KOPT-K1 (cell line): ENCODE results near the gene GPC1.

ENCODE experiments used
- H3K27ac ChIP-seq: fragments of 200-600 bp; sonication (generic); 2 replicates; pipeline ENCODE4 v1.5.1; 2016; ENCODE audit warnings: antibody characterized with exemption, mild to moderate bottlenecking, low read depth, low read length; ENCODE audit not compliant: poor library complexity, severe bottlenecking
- H3K36me3 ChIP-seq: fragments of 200-600 bp; sonication (generic); 2 replicates; pipeline ENCODE4 v1.5.1; 2017; ENCODE audit warnings: antibody characterized with exemption, mild to moderate bottlenecking, low read length, moderate library complexity; ENCODE audit not compliant: insufficient read depth
- H3K9me3 ChIP-seq: fragments of 200-600 bp; sonication (generic); 2 replicates; pipeline ENCODE4 v1.5.1; 2017; ENCODE audit warnings: antibody characterized with exemption, low read length, mild to moderate bottlenecking; ENCODE audit not compliant: insufficient read depth, poor library complexity, severe bottlenecking

GPC1 gene

DNA sequence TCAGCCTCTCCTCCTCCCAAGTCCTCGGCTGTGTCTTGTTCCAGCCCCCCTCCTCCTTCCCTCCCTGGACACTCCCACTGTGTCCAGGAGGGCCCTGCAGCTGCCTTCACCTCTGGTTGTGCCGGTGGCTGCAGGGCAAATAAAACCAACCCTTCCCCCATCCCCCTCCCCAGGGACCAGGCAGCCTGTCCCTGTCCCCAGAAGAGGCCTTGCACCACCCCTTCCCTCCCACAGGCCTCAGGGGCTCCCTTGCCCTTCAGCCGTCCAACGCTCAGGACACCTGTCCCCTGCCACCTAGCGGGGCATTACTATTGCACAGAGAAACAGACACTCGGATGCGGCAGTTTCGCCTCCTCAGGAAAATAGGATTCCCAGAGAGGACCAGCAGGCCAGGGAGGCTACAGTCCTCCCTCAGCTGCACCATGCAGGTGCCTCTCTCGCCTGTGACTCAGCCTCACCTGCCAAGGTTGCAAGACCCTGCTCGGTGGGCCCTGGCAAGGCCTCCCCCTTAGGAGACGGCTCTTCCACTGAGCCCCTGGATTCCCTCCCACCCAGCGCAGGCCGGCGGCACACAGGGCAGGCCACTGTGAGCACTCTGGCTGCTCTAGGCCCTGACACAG, 5.5 kb upstream of the GPC1 start:
- H3K9me3 ChIP-seq = peaks cover 18% of the 10 kb centered on the region
- no peak overlapping the region for H3K27ac ChIP-seq
- H3K36me3 ChIP-seq = no peaks in the 10 kb centered on the region

DNA sequence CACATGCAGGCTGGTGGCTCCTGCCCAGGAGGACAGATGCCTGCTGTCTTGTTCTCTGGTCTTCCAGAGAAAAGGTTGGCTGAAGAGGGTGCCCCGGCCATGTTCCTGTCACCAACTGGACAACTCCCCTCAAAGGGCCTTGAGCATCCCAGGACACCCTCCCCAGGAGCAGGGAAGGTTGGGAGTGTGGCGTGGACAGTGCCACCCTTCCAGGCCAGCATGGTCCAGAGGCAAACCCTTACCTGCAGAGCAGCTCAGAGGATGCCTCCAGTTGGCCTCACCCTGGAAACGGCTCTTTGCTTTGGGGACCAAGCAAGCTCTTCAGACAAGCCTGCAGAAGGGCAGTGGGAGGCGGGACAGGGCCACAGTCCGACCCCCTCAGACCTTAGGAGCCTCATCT, 4.9 kb upstream of the GPC1 start:
- Histone ChIP-seq H3K27ac (no peak overlapping the region), H3K9me3 (peaks cover 12% of the 10 kb centered on the region), H3K36me3 (no peaks in the 10 kb centered on the region)

DNA sequence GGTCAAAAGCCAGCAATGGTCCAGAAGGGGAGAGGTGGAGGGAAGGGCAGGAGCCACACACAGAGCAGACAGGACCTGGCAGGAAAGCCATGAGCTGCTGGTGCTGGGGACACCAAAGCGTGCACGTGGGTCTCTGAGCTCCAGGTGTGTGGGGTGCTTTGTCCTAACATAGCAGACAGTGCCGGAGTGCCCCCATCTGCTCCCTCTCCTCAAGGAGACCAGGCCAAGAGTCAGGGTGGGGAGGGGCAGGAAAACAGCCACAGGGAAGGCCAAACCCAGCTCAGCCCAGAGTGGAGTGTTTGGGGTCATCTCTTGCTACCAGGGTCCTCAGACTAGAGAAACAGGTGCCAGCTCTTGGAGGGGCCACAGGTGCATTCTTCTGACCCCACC, 4.2 kb upstream of the GPC1 start:
- Histone ChIP-seq H3K9me3 (peaks cover 6% of the 10 kb centered on the region), H3K27ac (no peak overlapping the region)

DNA sequence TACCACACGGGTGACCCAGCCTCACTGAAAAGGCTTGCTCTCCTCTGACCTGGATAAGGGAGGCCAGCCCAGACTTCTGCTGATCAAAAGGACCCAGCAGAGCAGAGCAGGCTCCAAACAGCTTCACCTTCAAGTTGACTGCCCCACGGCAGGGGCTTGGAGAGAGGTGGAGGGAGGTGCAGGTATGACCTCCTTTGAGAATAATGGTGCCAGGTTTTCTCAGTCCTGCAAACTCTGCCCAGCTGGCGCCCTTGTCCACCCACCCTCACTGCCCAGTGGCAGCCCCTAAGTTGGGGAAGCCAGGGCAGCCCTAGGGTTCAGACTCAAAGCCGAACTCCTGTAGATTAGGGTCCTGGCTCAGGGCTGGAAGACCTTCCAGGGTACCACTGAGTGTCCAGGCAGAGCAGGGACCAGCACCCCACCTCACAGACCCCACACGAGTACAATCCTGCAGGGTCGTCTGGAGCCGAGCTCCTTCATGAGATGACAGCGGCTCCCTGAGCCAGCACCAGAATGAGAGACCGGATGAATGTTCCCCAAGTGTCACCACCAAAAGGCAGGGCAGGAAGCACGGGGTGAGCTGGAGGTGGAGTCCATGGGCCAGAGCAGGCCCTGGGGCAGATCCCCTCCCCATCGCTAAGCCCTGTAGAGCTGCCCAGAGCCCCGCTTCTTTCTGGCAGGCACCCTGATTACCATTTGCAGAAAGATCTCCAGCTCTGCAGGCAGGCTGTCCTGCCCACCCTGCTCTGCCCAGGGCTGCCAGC, 3.6 kb upstream of the GPC1 start:
- H3K27ac ChIP-seq = no peak overlapping the region
- no peaks in the 10 kb centered on the region for H3K9me3 ChIP-seq
- H3K36me3 ChIP-seq = no peaks in the 10 kb centered on the region

More for the DNA sequence above, 4.2 kb upstream of the GPC1 start:
- no peaks in the 10 kb centered on the region for H3K36me3 ChIP-seq

DNA sequence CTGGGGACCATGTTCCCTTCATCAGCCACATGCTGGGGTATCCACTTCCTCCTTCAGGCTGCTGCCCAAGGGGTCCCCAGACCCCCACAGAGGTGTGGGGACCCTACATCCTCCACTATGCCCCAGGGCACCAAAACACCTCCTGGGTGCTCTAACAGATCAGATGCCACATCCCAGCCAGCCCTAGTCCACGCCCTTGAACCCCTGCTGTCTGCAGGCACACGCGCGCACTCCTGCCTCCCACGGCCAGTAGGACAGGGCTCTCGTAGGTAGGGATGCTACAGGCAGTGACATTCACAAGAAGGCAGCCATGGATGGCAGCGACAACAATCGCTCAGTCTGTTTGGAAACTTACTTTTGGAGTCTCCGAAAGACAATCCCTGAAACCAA, 3.0 kb upstream of the GPC1 start:
- no peak overlapping the region for H3K27ac ChIP-seq
- no peaks in the 10 kb centered on the region for H3K9me3 ChIP-seq

DNA sequence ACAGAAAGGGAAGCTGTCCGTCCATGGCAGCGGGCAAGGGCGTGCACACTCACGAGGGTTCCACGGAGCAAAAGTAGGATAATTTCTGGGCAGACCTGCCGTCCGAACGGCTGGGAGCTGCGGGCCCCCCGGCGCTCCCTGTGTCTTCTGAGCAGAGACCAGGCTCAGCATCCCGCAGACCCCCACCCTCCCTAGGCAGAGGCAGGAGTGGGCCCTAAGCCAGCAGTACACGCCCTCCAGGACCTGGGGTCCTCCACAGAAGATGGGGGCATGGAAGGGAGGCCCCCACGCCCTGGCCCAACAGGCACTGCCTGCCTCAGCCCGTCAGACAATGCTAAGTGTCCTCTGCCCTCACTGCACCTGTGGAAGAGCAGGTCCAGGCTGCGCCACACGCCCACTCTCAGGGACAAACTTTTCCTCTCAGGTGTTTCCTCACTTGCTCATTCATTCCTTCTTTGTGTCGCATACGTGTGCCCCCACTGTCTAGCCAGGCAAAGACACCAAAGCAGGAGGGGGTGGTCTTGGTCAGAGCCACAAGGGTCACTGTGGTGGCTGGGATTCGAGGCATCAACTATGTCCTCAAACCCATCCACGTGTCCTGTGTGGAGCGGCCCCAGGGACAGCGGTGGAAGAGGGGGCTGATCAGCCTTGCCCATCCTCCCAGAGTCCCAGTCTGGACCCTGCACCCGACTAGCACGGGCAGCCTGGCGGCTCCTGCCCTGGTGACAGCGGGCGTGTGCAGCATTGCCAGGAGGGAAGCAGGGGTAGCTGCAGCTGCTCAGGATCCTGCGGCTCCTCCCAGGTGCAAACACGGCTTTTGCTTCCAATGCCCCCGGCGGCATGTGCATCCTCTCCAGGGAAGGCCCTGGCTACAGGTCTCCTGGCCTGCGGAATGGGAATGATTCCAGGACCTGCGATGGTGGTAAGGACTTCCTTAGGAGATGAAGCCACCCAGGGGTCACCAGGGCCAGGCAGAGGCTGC, 2.4 kb upstream of the GPC1 start:
- no peaks in the 10 kb centered on the region for H3K36me3 ChIP-seq
- H3K9me3 ChIP-seq = no peaks in the 10 kb centered on the region

More for the DNA sequence above, 3.0 kb upstream of the GPC1 start:
- no peaks in the 10 kb centered on the region for H3K36me3 ChIP-seq

DNA sequence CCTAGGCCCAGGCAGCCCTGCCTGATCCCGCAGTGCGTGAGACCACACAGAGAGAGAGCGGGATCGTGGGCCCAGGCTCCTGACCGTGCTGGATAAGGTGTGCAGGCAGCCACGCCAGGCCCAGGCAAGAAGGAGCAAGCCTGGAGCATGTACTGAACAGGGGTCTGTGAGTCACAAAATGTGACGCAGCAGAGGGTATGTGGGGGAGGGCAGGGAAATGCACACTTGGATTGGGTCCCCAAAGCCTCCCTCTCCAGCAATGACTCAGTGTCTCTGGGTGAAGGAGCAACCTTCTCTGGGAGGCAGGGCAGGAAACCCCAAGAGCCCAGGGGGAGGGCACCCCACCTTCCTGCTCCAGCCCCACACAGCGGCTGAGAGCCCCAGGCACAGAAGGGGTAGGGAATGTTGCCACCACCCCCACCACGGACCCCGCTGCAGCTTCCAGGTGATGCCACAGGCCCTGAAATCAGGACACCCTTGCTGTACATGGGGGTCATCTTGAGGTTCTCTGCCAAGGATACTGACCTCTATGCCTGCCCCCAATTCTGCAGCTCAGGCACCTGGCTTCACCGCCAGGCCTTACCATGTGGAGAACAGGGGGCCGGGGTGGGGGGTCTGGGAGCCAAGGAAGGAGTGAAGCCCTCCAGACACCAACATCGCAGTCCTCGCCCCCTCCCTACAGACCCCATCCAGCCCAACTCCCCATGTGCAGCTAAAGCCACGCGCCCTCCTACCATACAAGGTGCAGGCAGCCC, 1.3 kb upstream of the GPC1 start:
- no peaks in the 10 kb centered on the region for H3K9me3 ChIP-seq
- no peak overlapping the region for H3K27ac ChIP-seq
- no peaks in the 10 kb centered on the region for H3K36me3 ChIP-seq

More for the DNA sequence above, 2.4 kb upstream of the GPC1 start:
- no peak overlapping the region for H3K27ac ChIP-seq

DNA sequence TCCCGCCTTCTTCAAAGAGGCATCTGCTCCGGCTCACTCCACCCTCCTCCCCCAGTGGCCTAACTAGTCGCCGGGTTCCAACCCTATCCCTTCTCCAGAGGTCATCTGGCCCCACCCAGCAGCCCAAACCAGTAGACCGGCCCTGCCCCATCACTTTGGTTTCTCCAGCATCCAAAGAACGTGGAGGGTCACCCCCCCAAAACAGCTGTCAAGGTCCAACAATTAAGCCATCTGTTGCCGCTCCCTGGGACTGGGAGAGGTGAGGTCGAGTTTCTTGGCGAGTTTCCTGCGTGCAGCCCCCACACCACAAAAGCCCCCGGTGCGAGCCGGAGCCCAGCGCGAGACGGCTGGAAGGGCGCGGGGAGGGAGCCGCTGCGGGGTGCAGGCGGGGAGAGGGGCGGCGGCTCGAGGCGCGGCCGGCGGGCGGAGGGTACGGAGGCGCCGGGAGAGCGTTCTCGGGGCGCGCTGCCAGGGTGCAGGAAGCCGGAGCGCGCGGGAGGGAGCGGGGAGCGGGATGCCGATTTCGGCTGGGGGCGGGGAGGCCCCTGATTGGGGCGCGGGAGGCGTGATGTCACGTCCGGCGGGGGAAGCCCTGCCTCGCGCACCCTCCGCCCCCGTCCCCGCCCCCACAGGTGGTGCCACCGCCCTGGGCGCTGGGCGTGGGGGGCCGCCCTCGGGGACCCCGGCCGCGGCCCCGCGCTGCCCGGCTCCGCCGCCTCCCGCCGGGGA, 571 bp upstream of the GPC1 start:
- no peaks in the 10 kb centered on the region for H3K36me3 ChIP-seq
- H3K9me3 ChIP-seq = no peaks in the 10 kb centered on the region
- no peak overlapping the region for H3K27ac ChIP-seq

DNA sequence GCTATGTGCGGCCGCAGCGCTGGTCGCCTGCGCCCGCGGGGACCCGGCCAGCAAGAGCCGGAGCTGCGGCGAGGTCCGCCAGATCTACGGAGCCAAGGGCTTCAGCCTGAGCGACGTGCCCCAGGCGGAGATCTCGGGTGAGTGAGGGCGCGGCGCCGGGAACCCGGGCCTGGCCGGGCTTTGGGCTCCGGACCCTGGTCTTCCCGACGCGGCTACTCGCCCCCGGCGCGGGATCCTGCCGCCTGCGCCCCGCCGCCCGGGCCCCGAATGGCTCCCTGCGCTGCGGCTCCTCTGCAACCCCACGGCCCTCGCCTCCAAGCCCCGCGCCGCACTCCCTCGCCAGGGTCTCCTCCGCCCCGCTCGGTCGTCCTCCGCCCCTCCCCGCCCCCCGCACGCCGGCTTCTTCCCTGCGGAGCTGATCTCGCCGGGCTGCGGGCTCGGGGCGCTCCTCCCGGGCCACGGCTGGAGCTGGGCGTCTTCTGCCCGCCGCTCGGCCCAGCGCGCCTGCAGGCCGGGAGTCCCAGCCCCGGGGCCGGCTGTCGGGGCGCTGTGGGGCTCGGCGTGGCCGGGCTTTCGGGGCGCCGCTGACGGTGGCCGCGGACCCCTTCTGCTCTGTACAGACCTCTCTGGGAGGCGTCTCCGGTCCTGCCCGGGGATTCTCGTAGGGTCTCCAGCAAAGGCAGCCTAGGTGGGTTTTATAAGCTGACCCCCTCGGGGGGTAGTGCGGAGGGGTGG, 652 bp downstream of the GPC1 start:
- Histone ChIP-seq H3K27ac (no peak overlapping the region), H3K36me3 (no peaks in the 10 kb centered on the region), H3K9me3 (no peaks in the 10 kb centered on the region)

DNA sequence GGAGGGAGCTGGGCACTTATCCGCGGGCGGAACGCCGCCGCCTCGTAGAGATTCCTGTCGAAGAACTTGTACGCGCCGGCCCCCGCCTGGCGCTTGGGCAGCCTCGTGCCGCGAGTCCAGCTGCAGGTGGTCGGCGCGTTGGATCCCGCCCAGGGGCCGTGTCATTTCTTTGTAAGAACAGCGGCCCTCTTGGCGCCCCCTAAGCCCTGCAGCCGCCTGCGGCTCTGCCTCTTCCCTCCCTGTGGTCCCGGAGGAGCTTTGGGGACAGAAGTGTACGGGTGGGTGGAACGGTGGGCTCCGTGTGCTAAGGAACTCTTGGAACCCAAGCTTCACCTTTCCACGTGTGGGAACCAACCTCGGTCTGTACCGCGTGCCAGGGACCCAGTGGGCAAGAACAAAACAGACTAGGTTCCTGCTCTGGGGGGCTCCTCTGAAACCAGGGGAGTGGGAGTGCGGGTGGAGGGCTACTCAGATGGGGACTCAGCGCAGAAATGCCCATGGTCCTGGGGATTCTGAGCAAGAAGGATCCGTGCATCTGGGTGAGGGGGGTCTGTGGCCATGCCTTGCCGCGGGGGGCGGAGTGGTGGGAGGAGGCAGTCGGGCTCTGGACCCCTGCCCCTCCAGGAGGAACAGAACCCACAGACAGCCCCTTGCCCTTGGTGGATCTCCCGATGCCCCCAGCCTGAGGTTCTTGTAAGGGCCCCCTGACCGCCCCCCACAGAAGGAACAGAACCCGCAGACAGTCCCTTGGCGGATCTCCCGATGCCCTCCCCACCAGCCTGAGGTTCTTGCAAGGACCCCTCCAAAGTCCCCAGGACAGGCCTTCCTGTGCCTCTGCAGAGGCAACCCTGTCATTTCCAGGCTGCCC, 1.5 kb downstream of the GPC1 start:
- no peaks in the 10 kb centered on the region for H3K9me3 ChIP-seq
- H3K36me3 ChIP-seq = no peaks in the 10 kb centered on the region
- no peak overlapping the region for H3K27ac ChIP-seq

DNA sequence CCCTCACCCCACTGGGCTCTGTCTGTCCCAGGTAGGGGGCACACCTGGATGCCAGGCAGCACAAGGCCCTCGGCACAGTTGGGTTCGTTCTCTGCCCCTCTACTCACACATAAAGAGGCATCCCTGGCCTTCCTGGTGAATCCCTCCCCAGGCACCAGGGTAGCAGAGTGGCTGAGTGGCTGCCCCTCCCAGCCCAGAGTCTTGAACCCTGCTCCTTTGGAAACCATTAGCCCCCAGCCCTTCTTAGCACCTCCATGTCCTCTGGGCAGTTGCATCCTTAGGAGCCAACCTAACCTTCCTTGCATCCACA, 2.0 kb downstream of the GPC1 start:
- Histone ChIP-seq H3K36me3 (no peaks in the 10 kb centered on the region), H3K9me3 (no peaks in the 10 kb centered on the region), H3K27ac (no peak overlapping the region)

DNA sequence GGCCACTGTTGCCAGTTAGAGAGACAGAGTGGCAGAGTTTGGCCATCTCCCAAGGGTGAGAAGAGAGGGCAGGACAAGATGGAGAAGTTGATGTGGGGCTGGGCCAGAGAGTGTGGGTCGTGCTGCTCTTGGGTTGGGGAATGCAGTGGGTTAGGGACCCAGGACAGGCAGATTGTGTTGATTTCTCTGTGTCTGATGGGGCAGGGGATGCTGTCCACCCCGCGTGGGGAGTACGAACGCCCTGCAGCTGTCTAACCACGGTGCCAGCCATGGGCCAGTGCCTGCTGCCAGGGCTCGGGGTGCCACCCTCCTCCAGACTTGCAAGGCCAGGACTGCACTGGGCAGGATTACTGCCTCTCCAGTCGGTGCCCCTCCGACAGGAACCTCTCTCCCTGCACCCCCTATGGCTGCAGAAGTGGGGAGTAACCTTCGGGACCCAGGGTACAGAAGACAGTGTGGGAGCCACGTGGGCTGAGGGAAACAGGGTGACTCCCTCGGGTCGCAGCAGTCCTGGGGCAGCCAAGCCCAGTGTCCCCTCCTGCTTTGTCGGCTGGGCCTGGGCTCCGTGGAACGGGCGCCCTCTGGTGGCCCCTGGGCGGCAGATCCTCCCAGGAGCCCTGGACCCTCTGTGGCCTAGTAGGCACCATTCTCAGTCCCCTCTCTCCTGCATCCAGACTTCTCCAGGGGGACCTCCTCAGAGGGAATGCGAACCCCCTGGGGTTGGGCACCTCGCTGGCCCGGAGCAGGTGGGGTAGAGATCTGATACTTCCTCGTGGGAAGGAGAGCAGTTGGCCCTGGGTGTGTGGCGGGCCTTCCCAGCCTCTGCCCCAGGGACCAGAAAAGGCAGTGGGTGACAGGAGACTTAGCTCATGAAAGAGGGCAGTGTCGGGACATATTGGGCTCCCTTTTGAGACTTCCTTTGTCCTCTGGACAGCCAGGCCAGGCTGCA, 2.7 kb downstream of the GPC1 start:
- H3K27ac ChIP-seq = no peak overlapping the region
- no peaks in the 10 kb centered on the region for H3K9me3 ChIP-seq
- no peaks in the 10 kb centered on the region for H3K36me3 ChIP-seq
